ENCODE results near the gene UAP1L1.

Gene UAP1L1

GRCh38 chr9:137103206-137103999 is 26.1 kb downstream of the UAP1L1 start:
- no peak for DNase-seq

GRCh38 chr9:137105814-137106661 is 28.7 kb downstream of the UAP1L1 start:
- no peak for DNase-seq

GRCh38 chr9:137106662-137107250 is 29.4 kb downstream of the UAP1L1 start:
- no peak for DNase-seq

GRCh38 chr9:137107312-137107921 is 30.1 kb downstream of the UAP1L1 start:
- no peak for DNase-seq

GRCh38 chr9:137107982-137108381 is 30.7 kb downstream of the UAP1L1 start:
- DNase-seq: no peak

- no peak for DNase-seq
These were observed 31.4 kb downstream of the UAP1L1 start for GRCh38 chr9:137108608-137109249.

- no peak for DNase-seq
These were observed 32.2 kb downstream of the UAP1L1 start for GRCh38 chr9:137109250-137110146.

GRCh38 chr9:137110147-137110910 is 33.0 kb downstream of the UAP1L1 start:
- no peak for DNase-seq

- no peak for DNase-seq
These were observed 33.8 kb downstream of the UAP1L1 start for GRCh38 chr9:137110911-137111787.

GRCh38 chr9:137111788-137112563 is 34.7 kb downstream of the UAP1L1 start:
- no peak for DNase-seq

- DNase-seq: no peak
These were observed 35.5 kb downstream of the UAP1L1 start for GRCh38 chr9:137112564-137113384.

- DNase-seq: no peak
These were observed 36.3 kb downstream of the UAP1L1 start for GRCh38 chr9:137113385-137114159.

GRCh38 chr9:137114220-137114612 is 36.9 kb downstream of the UAP1L1 start:
- no peak for DNase-seq

GRCh38 chr9:137114613-137115393 is 37.5 kb downstream of the UAP1L1 start, which contains the start of gene DPP7:
Gene DPP7, minus strand, starts transcription at chr9:137114733. Its CDS starts 20 bp downstream, at chr9:137114713.
- no peak for DNase-seq

- DNase-seq: no peak
These were observed 38.2 kb downstream of the UAP1L1 start for GRCh38 chr9:137115394-137116026.

- DNase-seq: no peak
These were observed 38.8 kb downstream of the UAP1L1 start for GRCh38 chr9:137116027-137116507.
